Uterus (tissue), 2 donors: ENCODE data around the gene MFRP.

Source experiments
- POLR2A ChIP-seq, 2 donors: fragments of 450-650 bp; IDR thresholded peaks; one replicate each; pipeline ENCODE4 v1.6.1; 2016; ENCODE audit warnings: antibody characterized with exemption in 2 of 2, mild to moderate bottlenecking in 1 of 2, moderate library complexity in 1 of 2
- TF ChIP-seq, protein P1 (sequence below), 4 experiments: fragments of 200-600 bp in 2 of 4; fragments of 450-650 bp in 2 of 4; sonication (generic) in 2 of 4; IDR thresholded peaks; one replicate each; pipeline ENCODE4 v1.5.1; 2016 to 2019; ENCODE audit warnings: antibody characterized with exemption in 4 of 4, mild to moderate bottlenecking in 2 of 4, moderate library complexity in 1 of 4

DNA sequence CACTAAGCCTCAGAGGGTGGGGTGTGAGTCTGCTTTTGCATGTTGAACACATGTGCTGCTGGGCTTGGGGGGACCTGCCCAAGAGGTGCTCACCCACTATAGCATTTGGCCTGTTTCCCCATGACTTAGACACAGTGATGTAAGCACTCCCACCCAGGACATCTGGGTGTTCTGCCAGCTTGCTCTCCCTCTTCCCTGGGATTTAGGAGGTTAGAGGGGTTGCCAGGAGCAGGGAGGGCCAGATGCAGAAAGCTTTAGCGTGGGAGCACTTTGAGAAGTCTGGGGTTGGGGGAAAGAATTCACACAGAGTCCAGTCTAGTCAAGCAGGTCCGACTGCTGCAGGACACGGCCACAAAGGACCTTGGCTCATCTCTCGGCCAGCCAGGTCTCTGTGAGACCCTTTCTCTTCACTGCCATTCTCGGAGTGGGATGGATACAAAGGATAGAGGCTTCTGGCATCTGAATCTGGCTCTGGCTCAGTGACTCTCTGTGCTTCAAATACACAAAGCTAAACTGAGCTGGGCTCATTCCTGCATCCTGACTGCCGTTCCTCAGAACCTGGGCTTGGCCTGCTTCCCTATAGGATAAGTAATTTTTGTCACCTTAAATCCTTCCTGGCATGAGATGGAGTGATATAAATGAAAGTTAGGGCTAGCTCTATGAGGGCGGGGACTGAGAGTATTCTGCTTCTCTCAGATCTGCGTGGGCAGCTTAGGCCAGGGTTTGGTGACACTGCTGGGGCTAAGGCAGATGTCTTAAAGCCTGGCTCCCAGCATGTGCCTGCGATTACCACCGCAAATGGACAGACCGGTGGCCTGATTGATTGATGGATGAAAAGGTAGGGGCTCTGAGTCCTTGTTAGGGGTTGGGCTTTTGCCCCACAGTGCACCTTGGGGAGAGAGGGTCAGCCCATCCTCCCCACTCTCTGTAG is 20.4 kb upstream of the MFRP start:
- TF ChIP-seq, protein P1, sequence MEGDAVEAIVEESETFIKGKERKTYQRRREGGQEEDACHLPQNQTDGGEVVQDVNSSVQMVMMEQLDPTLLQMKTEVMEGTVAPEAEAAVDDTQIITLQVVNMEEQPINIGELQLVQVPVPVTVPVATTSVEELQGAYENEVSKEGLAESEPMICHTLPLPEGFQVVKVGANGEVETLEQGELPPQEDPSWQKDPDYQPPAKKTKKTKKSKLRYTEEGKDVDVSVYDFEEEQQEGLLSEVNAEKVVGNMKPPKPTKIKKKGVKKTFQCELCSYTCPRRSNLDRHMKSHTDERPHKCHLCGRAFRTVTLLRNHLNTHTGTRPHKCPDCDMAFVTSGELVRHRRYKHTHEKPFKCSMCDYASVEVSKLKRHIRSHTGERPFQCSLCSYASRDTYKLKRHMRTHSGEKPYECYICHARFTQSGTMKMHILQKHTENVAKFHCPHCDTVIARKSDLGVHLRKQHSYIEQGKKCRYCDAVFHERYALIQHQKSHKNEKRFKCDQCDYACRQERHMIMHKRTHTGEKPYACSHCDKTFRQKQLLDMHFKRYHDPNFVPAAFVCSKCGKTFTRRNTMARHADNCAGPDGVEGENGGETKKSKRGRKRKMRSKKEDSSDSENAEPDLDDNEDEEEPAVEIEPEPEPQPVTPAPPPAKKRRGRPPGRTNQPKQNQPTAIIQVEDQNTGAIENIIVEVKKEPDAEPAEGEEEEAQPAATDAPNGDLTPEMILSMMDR (IDR thresholded peaks at IDR 0.05): no peak
- TF ChIP-seq POLR2A (IDR thresholded peaks at IDR 0.05): no peak
